Type B pancreatic cell (in vitro differentiated cells): ENCODE measurements around the gene PRDM15. TPM values are rescaled to one million over a fixed set of nuclear protein-coding genes. Genes with fewer than 3 reads are reported as not detected.
A peak's percentile ranks its signal among the peaks of the same experiment; 100 is the strongest.
"Not testable (repeated sequence)": the region's sequence is repeated elsewhere in the genome, so short reads cannot be mapped to it uniquely, and the experiment has no call there.

Experiments
- DNase-seq: peaks from one replicate; pipeline ENCODE4 v3.0.0; 2021; ENCODE audit warnings: mixed read lengths; ENCODE audit not compliant: unreplicated experiment; ENCODE audit errors: extremely low spot score
- H3K27ac Mint-ChIP-seq: 2 replicates; pipeline ENCODE4 v1.8.0; 2021; ENCODE audit warnings: mild to moderate bottlenecking, mixed read lengths
- H3K27me3 Mint-ChIP-seq: 2 replicates; pipeline ENCODE4 v1.8.0; 2021; ENCODE audit warnings: mixed read lengths
- H3K36me3 Mint-ChIP-seq: 2 replicates; pipeline ENCODE4 v1.8.0; 2021; ENCODE audit warnings: mixed read lengths
- H3K4me1 Mint-ChIP-seq: one replicate; pipeline ENCODE4 v1.8.0; 2021; ENCODE audit warnings: mixed read lengths; ENCODE audit not compliant: unreplicated experiment
- H3K4me3 Mint-ChIP-seq: 2 replicates; pipeline ENCODE4 v1.8.0; 2021; ENCODE audit warnings: mild to moderate bottlenecking, mixed read lengths
- H3K9me3 Mint-ChIP-seq: 2 replicates; pipeline ENCODE4 v1.8.0; 2021; ENCODE audit warnings: mixed read lengths
- total RNA-seq: library from RNA; stranded (reverse); gene quantifications from 2 replicates; pipeline ENCODE4 v1.2.1, GENCODE V29; 2021; ENCODE audit warnings: low replicate concordance
- TF ChIP-seq, protein P1 (sequence below): fragments of 200-600 bp; sonication (generic); conservative IDR thresholded peaks from 2 replicates; pipeline ENCODE4 v1.5.0; 2021; ENCODE audit warnings: antibody characterized with exemption, mild to moderate bottlenecking

Gene PRDM15
- total RNA-seq, 1 donor from 2014 or later = 8.8 TPM

DNA sequence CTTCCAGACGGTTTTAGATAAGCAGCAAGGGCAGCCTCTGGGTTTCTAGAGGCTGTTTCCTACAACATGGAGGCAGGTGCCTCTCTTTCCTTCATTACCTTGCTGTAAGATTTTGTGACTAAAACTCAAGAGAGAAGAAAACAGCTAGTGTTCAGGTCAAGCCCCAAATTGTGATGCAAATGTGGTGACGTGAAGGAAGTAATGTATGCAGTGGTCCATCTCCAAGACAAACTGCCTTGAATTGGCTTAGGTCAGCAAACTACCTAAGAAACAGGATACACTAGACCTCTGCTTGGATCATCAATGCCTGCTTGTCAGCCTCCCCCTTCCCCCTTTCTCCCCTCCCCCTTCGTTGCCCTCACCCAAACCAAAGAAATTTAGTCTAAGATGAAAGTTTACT, 83.4 kb downstream of the PRDM15 start:
- Mint-ChIP-seq H3K4me1 (peaks cover 4% of the 10 kb centered on the region), H3K9me3 (peaks cover 5% of the 10 kb centered on the region), H3K36me3 (peaks cover 12% of the 10 kb centered on the region), H3K4me3 (no peak overlapping the region), H3K27ac (peak overlapping the region; percentile 51), H3K27me3 (peaks cover 3% of the 10 kb centered on the region)
- DNase-seq = no peak
- TF ChIP-seq, protein P1, sequence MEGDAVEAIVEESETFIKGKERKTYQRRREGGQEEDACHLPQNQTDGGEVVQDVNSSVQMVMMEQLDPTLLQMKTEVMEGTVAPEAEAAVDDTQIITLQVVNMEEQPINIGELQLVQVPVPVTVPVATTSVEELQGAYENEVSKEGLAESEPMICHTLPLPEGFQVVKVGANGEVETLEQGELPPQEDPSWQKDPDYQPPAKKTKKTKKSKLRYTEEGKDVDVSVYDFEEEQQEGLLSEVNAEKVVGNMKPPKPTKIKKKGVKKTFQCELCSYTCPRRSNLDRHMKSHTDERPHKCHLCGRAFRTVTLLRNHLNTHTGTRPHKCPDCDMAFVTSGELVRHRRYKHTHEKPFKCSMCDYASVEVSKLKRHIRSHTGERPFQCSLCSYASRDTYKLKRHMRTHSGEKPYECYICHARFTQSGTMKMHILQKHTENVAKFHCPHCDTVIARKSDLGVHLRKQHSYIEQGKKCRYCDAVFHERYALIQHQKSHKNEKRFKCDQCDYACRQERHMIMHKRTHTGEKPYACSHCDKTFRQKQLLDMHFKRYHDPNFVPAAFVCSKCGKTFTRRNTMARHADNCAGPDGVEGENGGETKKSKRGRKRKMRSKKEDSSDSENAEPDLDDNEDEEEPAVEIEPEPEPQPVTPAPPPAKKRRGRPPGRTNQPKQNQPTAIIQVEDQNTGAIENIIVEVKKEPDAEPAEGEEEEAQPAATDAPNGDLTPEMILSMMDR = no peak

- H3K36me3 Mint-ChIP-seq = peaks cover 11% of the 10 kb centered on the region
- no peak overlapping the region for H3K4me3 Mint-ChIP-seq
- H3K27ac Mint-ChIP-seq = no peak overlapping the region
- H3K4me1 Mint-ChIP-seq = peaks cover 3% of the 10 kb centered on the region
- no peak for DNase-seq
- peaks cover 3% of the 10 kb centered on the region for H3K27me3 Mint-ChIP-seq
- TF ChIP-seq, protein P1 = no peak
- H3K9me3 Mint-ChIP-seq = peaks cover 5% of the 10 kb centered on the region
Measured at GRCh38 chr21:41794600-41794999, 84.5 kb downstream of the PRDM15 start.

DNA sequence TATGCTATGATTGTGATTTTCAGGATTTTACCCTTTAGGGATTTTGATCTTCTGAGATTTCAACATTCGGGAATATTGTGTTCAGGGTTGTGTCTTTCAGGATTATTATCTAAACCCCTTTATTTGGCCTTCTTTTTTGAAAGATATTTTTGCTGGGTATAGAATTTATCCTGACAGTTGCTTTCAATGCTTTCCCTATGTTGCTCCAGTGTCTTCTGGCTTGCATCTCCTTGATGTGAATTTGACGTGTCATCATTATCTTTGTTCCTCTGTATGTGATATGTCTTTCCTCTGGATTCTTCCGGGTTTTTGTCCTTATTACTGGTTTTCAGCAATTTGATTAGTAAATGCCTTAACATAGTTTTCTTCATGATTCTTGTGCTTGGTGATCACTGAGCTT, 86.4 kb downstream of the PRDM15 start:
- Mint-ChIP-seq H3K36me3 (peaks cover 4% of the 10 kb centered on the region), H3K9me3 (peaks cover 5% of the 10 kb centered on the region)
- TF ChIP-seq, protein P1 = no peak

GRCh38 chr21:41786509-41786987, 92.6 kb downstream of the PRDM15 start:
- DNase-seq = no peak
- H3K27ac Mint-ChIP-seq = peak overlapping the region; percentile 80

More for the DNA sequence above, 86.4 kb downstream of the PRDM15 start:
- Mint-ChIP-seq H3K27ac (no peak overlapping the region), H3K4me1 (no peaks in the 10 kb centered on the region), H3K4me3 (no peak overlapping the region), H3K27me3 (peaks cover 3% of the 10 kb centered on the region)
- no peak for DNase-seq

DNA sequence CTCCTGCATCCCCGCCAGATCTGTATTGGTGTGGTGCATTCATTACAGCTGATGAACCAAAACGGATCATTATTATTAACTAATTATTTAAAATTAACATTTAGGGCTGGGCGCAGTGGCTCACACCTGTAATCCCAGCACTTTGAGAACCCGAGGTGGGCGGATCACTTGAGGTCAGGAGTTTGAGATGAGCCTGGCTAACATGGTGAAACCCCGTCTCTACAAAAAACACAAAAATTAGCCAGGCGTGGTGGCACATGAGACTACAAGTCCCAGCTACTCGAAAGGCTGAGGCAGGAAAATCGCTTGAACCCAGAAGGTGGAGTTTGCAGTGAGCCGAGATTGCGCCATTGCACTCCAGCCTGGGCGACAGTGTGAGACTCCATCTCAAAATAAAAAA, 93.9 kb downstream of the PRDM15 start:
- H3K27ac Mint-ChIP-seq, H3K4me3 Mint-ChIP-seq, H3K36me3 Mint-ChIP-seq, H3K27me3 Mint-ChIP-seq, DNase-seq: not testable (repeated sequence)
- peaks cover 20% of the 10 kb centered on the region for H3K4me1 Mint-ChIP-seq
- H3K9me3 Mint-ChIP-seq = peaks cover 14% of the 10 kb centered on the region

More at GRCh38 chr21:41786509-41786987, 92.6 kb downstream of the PRDM15 start:
- peaks cover 20% of the 10 kb centered on the region for H3K4me1 Mint-ChIP-seq
- H3K4me3 Mint-ChIP-seq = peak overlapping the region; percentile 11
- TF ChIP-seq, protein P1 = no peak
- H3K9me3 Mint-ChIP-seq = peaks cover 14% of the 10 kb centered on the region
- peaks cover 3% of the 10 kb centered on the region for H3K27me3 Mint-ChIP-seq
- H3K36me3 Mint-ChIP-seq = no peaks in the 10 kb centered on the region

DNA sequence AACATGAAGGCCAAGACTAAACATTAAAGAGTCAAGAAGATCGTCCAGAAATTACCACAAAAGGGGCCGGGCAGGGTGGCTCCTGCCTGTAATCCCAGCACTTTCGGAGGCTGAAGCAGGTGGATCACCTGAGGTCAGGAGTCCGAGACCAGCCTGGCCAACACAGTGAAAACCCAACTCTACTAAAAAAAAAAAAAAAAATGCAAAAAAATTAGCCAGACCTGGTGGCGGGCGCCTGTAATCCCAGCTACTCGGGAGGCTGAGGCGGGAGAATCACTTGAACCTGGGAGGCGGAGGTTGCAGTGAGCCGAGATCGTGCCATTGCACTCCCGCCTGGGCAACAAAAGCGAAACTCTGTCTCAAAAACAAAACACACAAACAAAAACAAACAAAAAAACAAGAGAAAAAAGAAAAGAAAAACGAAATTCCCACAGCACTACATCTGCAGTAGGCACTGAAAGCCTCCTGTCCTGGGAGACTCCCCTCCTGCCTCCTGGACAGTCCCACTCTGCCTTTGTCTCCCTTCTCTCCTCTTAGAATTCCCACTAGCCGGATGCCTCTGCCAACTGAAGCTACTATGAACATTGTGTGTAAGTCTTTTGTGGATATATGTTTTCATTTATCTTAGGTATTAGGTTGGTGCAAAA, 94.6 kb downstream of the PRDM15 start:
- TF ChIP-seq, protein P1 = no peak
- no peak overlapping the region for H3K27ac Mint-ChIP-seq
- H3K4me3 Mint-ChIP-seq = no peak overlapping the region
- DNase-seq = no peak
- H3K27me3 Mint-ChIP-seq = peaks cover 8% of the 10 kb centered on the region
- H3K4me1 Mint-ChIP-seq = peaks cover 22% of the 10 kb centered on the region
- peaks cover 14% of the 10 kb centered on the region for H3K9me3 Mint-ChIP-seq
- no peaks in the 10 kb centered on the region for H3K36me3 Mint-ChIP-seq
